GM21390 (cell line): Measurements from ENCODE around the gene LENG1.

ENCODE experiments used
- ATAC-seq: cut with Tn5 transposase; IDR thresholded peaks from one replicate; pipeline ENCODE4 v1.9.1; 2021; ENCODE audit not compliant: unreplicated experiment

The LENG1 gene

GRCh38 chr19:54165222-54165621, 5.7 kb upstream of the LENG1 start:
- ATAC-seq = no peak

GRCh38 chr19:54164369-54165068, 5.0 kb upstream of the LENG1 start:
- no peak for ATAC-seq

GRCh38 chr19:54162884-54163283, 3.4 kb upstream of the LENG1 start:
- no peak for ATAC-seq

DNA sequence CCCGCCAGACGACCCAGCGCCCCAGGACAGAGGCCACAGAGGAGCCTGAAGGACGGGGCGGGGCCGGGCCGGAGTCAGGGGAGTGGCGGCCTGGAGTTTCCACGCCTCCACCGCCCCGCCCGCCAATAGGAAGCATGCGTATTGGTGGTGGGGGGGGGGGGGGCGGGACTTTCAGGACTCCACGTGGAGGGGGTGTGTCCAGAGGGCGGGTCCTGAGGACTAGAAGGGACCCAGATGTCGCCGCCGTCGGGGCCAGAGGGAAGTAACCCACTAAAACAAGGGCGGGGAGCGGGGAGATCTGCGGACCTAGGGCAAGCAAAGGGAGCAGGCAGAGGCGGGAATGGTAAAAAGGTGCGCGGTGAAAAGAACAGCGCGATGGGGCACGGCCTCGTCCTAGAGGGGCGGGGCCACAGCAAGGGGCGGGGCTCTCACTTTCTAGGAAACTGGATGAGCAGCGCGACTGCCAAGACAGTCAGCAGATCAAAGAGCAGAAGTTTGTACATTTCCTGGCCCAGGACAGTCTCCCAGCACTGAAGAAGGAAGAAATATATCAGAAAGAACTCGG, 2.8 kb upstream of the LENG1 start:
- no peak for ATAC-seq

GRCh38 chr19:54160854-54161253, 1.3 kb upstream of the LENG1 start:
- no peak for ATAC-seq

DNA sequence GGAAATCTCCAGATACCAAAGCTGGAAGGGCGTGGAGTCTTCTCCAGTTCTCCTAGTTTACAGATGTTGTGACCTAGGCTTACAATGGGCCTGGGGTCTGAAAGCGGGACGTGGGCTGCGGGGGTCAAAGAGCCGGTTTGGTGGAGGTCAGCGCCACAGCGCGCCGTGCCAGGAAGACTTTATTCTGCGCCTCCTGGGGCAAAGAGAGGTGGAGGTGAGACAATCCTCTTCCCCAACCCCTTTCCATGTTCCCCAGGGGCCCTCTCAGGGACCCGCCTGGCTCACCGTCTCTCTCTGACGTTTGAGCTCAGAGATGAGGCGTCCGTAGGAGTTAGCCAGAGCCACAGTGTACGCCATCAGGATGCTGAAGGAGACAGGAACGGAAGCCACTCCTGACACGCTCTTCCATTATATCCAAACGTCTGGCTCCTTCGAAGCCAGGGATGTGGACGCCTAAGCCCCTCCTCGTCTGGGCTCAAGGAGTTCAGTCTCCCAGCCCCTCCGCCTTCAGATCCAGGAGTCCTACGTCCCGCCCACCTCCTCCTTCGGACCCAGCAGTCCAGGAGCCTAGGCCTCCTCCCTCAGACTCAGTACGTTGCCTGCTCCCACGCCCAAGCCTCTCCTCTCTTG, 776 bp upstream of the LENG1 start:
- ATAC-seq = no peak

DNA sequence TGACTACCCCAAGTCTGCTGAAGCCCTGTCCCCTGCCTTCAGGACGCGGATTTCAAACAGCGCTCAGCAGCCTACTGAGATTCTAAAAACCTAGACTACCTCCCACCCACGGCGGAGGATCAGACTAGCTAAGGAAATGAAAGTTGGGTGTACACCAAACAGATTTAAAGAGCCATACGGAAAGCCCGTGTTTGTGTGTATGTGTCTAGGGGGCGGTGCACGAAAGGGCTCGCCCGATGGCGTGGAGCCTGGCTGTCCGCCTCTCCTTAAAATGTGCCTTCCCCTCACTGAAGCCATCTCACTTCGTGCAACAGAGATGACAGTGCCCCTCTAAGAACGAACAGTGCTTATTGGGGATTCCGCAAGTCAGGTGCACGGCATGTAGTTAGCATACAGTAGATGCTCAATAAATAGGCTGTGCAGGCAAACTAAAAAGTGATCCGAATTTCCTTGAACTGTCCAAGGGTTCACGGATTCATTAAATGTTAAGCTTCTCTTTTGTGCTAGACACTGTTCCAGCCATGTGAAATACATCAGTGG, 639 bp downstream of the LENG1 start:
- no peak for ATAC-seq

DNA sequence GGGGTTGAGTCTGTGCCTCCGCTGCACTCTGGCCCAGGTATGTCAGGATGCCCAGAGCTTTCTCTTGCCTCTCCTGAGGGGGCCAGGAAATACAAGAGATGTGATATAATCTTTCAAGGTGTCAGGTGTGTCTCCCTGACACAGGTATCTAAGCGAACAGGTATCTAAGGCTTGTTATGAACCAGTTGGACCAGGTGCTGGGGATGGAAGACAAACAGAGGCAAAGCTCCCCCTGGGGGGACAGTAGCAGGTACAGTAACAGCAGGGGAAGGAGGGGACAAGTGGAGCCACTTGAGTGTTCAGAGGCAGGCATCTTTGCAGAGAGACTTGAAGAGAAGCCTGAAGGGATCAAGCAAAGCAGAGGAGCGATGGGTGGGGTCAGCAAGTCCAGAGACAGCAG, 2.6 kb downstream of the LENG1 start:
- ATAC-seq = no peak

- no peak for ATAC-seq
These were observed 3.0 kb downstream of the LENG1 start for GRCh38 chr19:54156490-54156889.

GRCh38 chr19:54155694-54156093, 3.8 kb downstream of the LENG1 start:
- no peak for ATAC-seq

DNA sequence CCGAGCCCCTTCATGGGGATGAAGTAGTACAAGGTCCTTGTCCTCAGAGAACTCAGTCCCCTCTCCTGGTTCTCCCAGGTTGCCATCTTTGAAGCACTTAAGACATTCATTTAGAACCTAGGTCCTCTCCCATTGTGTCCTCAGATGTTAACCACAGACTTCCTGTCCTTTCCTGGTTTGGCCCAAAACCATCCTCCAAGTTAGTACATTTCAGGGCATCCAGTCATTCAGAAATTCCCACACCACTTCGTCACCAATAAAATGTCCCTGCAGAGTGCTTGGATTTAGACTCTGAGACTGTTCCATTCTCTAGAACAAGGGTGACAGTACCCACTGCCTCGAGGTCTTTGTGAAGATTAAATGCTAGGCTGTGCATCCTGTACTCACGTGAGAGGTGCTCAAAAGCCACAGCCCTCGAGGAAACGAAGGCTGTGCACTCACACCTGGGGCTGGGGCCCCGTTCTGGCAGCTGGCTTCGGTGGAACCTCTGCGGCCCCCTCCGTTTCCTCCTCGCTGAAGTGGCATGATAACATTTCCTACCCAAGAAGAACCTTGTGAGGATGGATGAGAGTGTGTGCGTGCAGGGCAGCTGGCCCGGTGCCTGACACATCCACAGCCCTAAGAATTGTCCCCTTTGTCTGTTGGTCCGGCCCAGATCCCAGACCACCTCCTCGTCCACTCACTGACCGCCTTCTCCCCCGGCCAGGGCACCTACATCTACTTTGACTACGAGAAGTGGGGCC, 4.7 kb downstream of the LENG1 start:
- ATAC-seq = no peak

DNA sequence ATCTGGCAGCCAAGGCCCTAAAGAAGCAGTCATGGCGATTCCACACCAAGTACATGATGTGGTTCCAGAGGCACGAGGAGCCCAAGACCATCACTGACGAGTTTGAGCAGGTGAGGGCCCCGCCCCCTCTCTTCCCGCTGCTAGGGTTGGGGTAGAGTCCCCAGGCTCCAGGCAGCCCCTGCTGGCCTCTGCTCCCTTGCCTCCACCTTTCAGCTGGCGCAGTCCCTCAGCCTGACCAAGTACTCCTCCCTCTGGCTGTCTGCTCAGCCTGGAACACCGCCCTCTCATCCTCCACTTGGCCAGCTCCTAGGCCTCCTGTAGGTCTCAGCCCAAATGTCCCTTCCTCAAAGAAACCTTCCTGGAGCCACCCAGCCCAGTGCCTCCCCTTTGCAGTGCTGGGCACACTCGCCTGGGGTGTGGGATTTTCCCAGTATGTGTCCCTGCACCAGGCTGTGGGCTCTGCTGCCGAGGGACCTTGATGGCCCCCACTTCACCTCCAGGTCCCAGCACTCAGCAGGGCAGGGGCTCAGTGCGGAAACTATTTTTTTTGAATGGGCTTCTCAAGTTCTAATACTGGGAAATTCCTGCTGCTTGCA, 5.7 kb downstream of the LENG1 start:
- ATAC-seq = no peak

DNA sequence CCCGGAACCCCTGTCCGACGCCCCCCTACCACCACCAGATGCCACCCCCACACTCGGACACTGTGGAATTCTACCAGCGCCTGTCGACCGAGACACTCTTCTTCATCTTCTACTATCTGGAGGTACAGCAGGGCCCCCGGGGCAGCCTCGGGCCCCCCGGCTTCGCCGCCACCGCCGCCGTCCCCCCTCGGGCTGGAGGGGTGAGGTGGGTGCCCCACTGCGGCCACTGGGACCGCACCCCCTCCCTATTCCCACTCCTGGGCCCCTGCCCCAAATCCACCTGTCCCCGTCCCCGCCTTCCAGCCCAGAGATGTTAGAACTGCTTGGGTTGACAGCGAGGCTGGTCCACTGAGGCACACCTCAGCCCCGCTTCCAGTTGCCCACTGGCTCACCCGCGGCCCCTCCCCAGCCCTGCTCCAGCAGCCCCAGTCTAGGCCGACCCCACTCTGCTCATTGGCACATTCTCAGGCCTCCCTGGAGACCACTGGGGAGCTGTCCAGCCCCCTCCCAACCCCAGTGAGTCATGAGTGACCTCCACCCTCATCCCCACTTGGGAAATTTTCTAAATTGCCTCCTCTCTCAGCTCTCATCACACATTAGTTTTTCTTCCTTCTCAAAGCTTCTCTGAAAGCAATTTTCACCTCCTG, 6.5 kb downstream of the LENG1 start:
- ATAC-seq = no peak

- ATAC-seq = no peak
These were observed 7.3 kb downstream of the LENG1 start for GRCh38 chr19:54152267-54152666.

GRCh38 chr19:54151362-54152035, 8.0 kb downstream of the LENG1 start:
- ATAC-seq = no peak

DNA sequence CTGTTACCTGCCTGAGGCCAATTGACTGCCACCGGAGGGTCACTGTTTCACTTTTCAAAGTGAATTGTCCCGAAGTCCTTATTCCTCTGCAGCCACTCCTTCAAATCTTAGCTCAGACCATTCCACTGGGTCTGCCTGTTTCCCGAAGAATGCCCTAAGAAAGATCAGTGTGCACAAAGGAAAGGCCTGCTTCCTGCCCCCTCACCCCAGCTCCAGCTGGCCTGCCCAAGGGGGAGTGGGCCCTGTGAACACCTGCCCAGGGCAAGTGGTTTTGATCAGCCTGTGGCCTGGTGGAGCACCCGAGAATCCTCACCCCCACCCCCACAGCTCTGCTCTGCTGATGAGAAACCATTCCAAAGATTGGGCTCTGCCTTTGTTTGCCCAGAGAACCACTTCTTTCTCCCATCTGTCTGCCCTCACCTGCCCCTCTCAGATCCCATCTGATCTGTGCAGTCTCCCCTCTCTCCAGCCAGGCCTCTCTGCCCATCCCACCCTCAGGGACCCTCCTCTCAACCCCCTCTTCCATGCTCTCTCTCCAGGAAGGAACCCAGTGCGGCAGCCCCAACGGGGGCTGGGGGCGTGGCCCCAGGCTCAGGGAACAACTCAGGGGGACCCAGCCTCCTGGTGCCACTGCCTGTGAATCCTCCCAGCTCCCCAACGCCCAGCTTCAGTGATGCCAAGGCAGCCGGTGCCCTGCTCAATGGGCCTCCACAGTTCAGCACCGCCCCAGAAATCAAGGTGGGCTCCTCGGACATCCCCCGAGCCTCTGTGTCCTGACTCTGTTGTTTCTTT, 10.3 kb downstream of the LENG1 start:
- ATAC-seq = no peak

GRCh38 chr19:54148158-54148557, 11.4 kb downstream of the LENG1 start:
- no peak for ATAC-seq

- no peak for ATAC-seq
These were observed 11.8 kb downstream of the LENG1 start for GRCh38 chr19:54147676-54148075.

GRCh38 chr19:54145541-54146158, 13.9 kb downstream of the LENG1 start:
- no peak for ATAC-seq
